Neural progenitor cell (in vitro differentiated cells): ENCODE data around the gene RFPL3. TPM values are rescaled to one million over a fixed set of nuclear protein-coding genes. Genes with fewer than 3 reads are reported as not detected.
"Not testable (repeated sequence)": the region's sequence is repeated elsewhere in the genome, so short reads cannot be mapped to it uniquely, and the experiment has no call there.

Experiments used
- DNase-seq: peaks from one replicate; pipeline ENCODE4 v3.0.0-alpha.2; 2016; ENCODE audit warnings: low spot score
- H2AFZ ChIP-seq: fragments of 200-600 bp; sonication (generic); replicated peaks from 2 replicates; pipeline ENCODE4 v1.6.1; 2016; ENCODE audit warnings: antibody characterized with exemption
- H3F3A ChIP-seq: fragments of 200-600 bp; sonication (generic); 2 replicates; pipeline ENCODE4 v1.6.1; 2016; ENCODE audit warnings: antibody characterized with exemption, low read depth
- H3K27ac ChIP-seq: fragments of 200-600 bp; sonication (generic); 2 replicates; pipeline ENCODE4 v1.5.1; 2016; ENCODE audit warnings: mild to moderate bottlenecking
- H3K27me3 ChIP-seq: fragments of 200-600 bp; sonication (generic); 2 replicates; pipeline ENCODE4 v1.6.1; 2016; ENCODE audit warnings: mild to moderate bottlenecking, moderate library complexity
- H3K36me3 ChIP-seq: fragments of 200-600 bp; sonication (generic); 2 replicates; pipeline ENCODE4 v1.5.1; 2016
- H3K4me1 ChIP-seq: fragments of 200-600 bp; sonication (generic); 2 replicates; pipeline ENCODE4 v1.6.1; 2016; ENCODE audit warnings: mixed run types
- H3K4me2 ChIP-seq: fragments of 200-600 bp; sonication (generic); 2 replicates; pipeline ENCODE4 v1.6.1; 2016
- H3K4me3 ChIP-seq: fragments of 200-600 bp; sonication (generic); 2 replicates; pipeline ENCODE4 v1.5.1; 2016
- H3K79me2 ChIP-seq: fragments of 200-600 bp; sonication (generic); 2 replicates; pipeline ENCODE4 v1.6.1; 2016; ENCODE audit warnings: low read depth
- H3K9ac ChIP-seq: fragments of 200-600 bp; sonication (generic); 2 replicates; pipeline ENCODE4 v1.6.1; 2016
- H3K9me3 ChIP-seq: fragments of 200-600 bp; sonication (generic); 2 replicates; pipeline ENCODE4 v1.5.1; 2016; ENCODE audit warnings: low read depth
- H4K20me1 ChIP-seq: fragments of 200-600 bp; sonication (generic); 2 replicates; pipeline ENCODE4 v1.6.1; 2016; ENCODE audit warnings: low read depth
- H3K27ac Mint-ChIP-seq: 3 replicates; pipeline ENCODE4 v1.8.0; 2021; ENCODE audit warnings: mixed read lengths
- H3K27me3 Mint-ChIP-seq: 2 replicates; pipeline ENCODE4 v1.8.0; 2022; ENCODE audit warnings: low read depth, mild to moderate bottlenecking, inconsistent platforms, moderate library complexity, mixed read lengths; ENCODE audit not compliant: insufficient read depth
- H3K36me3 Mint-ChIP-seq: 3 replicates; pipeline ENCODE4 v1.8.0; 2021; ENCODE audit warnings: mixed read lengths
- H3K4me1 Mint-ChIP-seq: 3 replicates; pipeline ENCODE4 v1.8.0; 2021; ENCODE audit warnings: mixed read lengths
- H3K4me3 Mint-ChIP-seq: 3 replicates; pipeline ENCODE4 v1.8.0; 2021; ENCODE audit warnings: mild to moderate bottlenecking, moderate library complexity, mixed read lengths
- H3K9me3 Mint-ChIP-seq: 3 replicates; pipeline ENCODE4 v1.8.0; 2020; ENCODE audit warnings: mixed read lengths
- CTCF ChIP-seq: fragments of 200-600 bp; sonication (generic); IDR thresholded peaks from 2 replicates; pipeline ENCODE4 v1.5.1; 2017; ENCODE audit warnings: antibody characterized with exemption, mild to moderate bottlenecking
- EZH2 ChIP-seq: fragments of 200-600 bp; sonication (generic); IDR thresholded peaks from 2 replicates; pipeline ENCODE4 v1.6.1; 2017; ENCODE audit warnings: antibody characterized with exemption, mild to moderate bottlenecking, moderate library complexity
- EZH2phosphoT487 ChIP-seq: fragments of 200-600 bp; sonication (generic); IDR thresholded peaks from 2 replicates; pipeline ENCODE4 v1.6.1; 2017; ENCODE audit warnings: antibody characterized with exemption
- total RNA-seq: library from RNA; depleted of rRNA; stranded (reverse); fragments of >200 nt; gene quantifications from 2 replicates; pipeline ENCODE4 v1.2.3, GENCODE V29; 2015; ENCODE audit warnings: low replicate concordance

Gene RFPL3
- total RNA-seq, 1 donor from 2014 or later: not detected

- Histone ChIP-seq H3K27me3 (no peaks in the 10 kb centered on the region), H3K4me1 (peaks cover 20% of the 10 kb centered on the region), H2AFZ (no peak overlapping the region), H3K36me3 (no peaks in the 10 kb centered on the region), H3F3A (no peaks in the 10 kb centered on the region), H3K79me2 (no peaks in the 10 kb centered on the region), H3K9me3 (no peaks in the 10 kb centered on the region), H3K4me2 (no peak overlapping the region), H3K4me3 (no peak overlapping the region), H3K27ac (no peak overlapping the region), H3K9ac (no peak overlapping the region), H4K20me1 (no peaks in the 10 kb centered on the region)
- no peak for DNase-seq
- H3K36me3 Mint-ChIP-seq: no peaks in the 10 kb centered on the region
- no peak for TF ChIP-seq EZH2phosphoT487
- peaks cover 39% of the 10 kb centered on the region for H3K4me1 Mint-ChIP-seq
- H3K27ac Mint-ChIP-seq: no peak overlapping the region
- no peak overlapping the region for H3K4me3 Mint-ChIP-seq
- H3K27me3 Mint-ChIP-seq: peaks cover 2% of the 10 kb centered on the region
- peaks cover 4% of the 10 kb centered on the region for H3K9me3 Mint-ChIP-seq
These were observed 9.5 kb upstream of the RFPL3 start for GRCh38 chr22:32348031-32348611.

- not testable (repeated sequence) for H3K36me3 ChIP-seq, H3K4me2 ChIP-seq, H3K36me3 Mint-ChIP-seq, H3K27ac ChIP-seq, H3K27ac Mint-ChIP-seq, H3K4me3 Mint-ChIP-seq, H3K9ac ChIP-seq, DNase-seq, H3K4me3 ChIP-seq, H3F3A ChIP-seq, H3K27me3 Mint-ChIP-seq, H4K20me1 ChIP-seq, H3K79me2 ChIP-seq, H3K27me3 ChIP-seq, H3K9me3 Mint-ChIP-seq, H3K9me3 ChIP-seq, H2AFZ ChIP-seq
- peaks cover 21% of the 10 kb centered on the region for H3K4me1 Mint-ChIP-seq
- peaks cover 16% of the 10 kb centered on the region for H3K4me1 ChIP-seq
These were observed 5.8 kb upstream of the RFPL3 start for GRCh38 chr22:32351875-32352274.

GRCh38 chr22:32352681-32353080, 5.0 kb upstream of the RFPL3 start:
- Histone ChIP-seq H3K27ac (no peak overlapping the region), H3K36me3 (no peaks in the 10 kb centered on the region), H3K4me1 (peaks cover 16% of the 10 kb centered on the region), H3K4me3 (no peak overlapping the region), H3K9ac (no peak overlapping the region), H3K27me3 (no peaks in the 10 kb centered on the region), H4K20me1 (no peaks in the 10 kb centered on the region), H3K9me3 (no peaks in the 10 kb centered on the region), H2AFZ (no peak overlapping the region), H3F3A (no peaks in the 10 kb centered on the region), H3K4me2 (no peak overlapping the region), H3K79me2 (no peaks in the 10 kb centered on the region)
- Mint-ChIP-seq H3K9me3 (peaks cover 2% of the 10 kb centered on the region), H3K27ac (peak overlapping the region; percentile 25), H3K4me1 (peaks cover 24% of the 10 kb centered on the region), H3K4me3 (peak overlapping the region; percentile 22), H3K27me3 (no peaks in the 10 kb centered on the region), H3K36me3 (no peaks in the 10 kb centered on the region)
- DNase-seq: no peak
- TF ChIP-seq EZH2phosphoT487 (no peak), CTCF (no peak), EZH2 (no peak)

- H3K4me1 Mint-ChIP-seq: peaks cover 27% of the 10 kb centered on the region
- H3K27ac ChIP-seq: no peak overlapping the region
- no peak overlapping the region for H3K9ac ChIP-seq
These were observed 4.4 kb upstream of the RFPL3 start for GRCh38 chr22:32353292-32353691.

More at GRCh38 chr22:32353292-32353691, 4.4 kb upstream of the RFPL3 start:
- TF ChIP-seq EZH2 (no peak), CTCF (no peak)
- no peaks in the 10 kb centered on the region for H3K9me3 ChIP-seq
- Mint-ChIP-seq H3K27me3 (peaks cover 3% of the 10 kb centered on the region), H3K9me3 (peaks cover 2% of the 10 kb centered on the region), H3K36me3 (no peaks in the 10 kb centered on the region), H3K4me3 (peak overlapping the region; percentile 30), H3K27ac (no peak overlapping the region)
- DNase-seq: no peak
- H3F3A ChIP-seq: no peaks in the 10 kb centered on the region
- no peak overlapping the region for H3K4me3 ChIP-seq
- no peak overlapping the region for H2AFZ ChIP-seq
- H4K20me1 ChIP-seq: no peaks in the 10 kb centered on the region
- no peak overlapping the region for H3K4me2 ChIP-seq
- no peaks in the 10 kb centered on the region for H3K36me3 ChIP-seq
- H3K4me1 ChIP-seq: peaks cover 16% of the 10 kb centered on the region
- no peaks in the 10 kb centered on the region for H3K79me2 ChIP-seq
- H3K27me3 ChIP-seq: no peaks in the 10 kb centered on the region
